Sigmoid colon (tissue), 3 donors: ENCODE data around the gene KIRREL3.

Source experiments
- POLR2A ChIP-seq, 2 donors: fragments of 450-650 bp; IDR thresholded peaks; one replicate each; pipeline ENCODE4 v1.6.1; 2016; ENCODE audit warnings: antibody characterized with exemption in 2 of 2, mild to moderate bottlenecking in 2 of 2, moderate library complexity in 2 of 2
- TF ChIP-seq, protein P1 (sequence below), 4 experiments: fragments of 450-650 bp in 3 of 4; fragments of 200-600 bp in 1 of 4; IDR thresholded peaks; one replicate each; pipeline ENCODE4 v1.5.1; 2016 to 2019; ENCODE audit warnings: antibody characterized with exemption in 4 of 4, mild to moderate bottlenecking in 3 of 4, moderate library complexity in 2 of 4

DNA sequence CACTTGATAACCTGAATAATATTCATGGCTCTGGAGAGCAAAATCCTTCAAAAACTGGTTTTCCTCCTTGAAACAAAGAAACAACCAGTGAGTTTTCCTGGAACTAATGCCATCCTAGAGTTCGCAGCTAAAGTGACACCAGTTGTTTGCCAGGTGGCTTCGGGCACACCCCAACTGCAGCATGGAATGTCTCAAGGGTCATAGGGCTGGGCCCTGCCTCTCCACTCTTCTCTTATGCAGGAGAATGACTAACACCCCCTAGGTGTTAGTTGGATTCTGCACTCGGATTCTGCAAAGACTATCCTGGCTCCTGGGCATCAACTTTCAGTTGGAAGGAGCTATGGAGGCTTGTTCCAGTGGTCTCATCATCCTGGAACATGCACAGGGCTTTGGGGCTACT is 98.8 kb downstream of the KIRREL3 start:
- TF ChIP-seq, protein P1, sequence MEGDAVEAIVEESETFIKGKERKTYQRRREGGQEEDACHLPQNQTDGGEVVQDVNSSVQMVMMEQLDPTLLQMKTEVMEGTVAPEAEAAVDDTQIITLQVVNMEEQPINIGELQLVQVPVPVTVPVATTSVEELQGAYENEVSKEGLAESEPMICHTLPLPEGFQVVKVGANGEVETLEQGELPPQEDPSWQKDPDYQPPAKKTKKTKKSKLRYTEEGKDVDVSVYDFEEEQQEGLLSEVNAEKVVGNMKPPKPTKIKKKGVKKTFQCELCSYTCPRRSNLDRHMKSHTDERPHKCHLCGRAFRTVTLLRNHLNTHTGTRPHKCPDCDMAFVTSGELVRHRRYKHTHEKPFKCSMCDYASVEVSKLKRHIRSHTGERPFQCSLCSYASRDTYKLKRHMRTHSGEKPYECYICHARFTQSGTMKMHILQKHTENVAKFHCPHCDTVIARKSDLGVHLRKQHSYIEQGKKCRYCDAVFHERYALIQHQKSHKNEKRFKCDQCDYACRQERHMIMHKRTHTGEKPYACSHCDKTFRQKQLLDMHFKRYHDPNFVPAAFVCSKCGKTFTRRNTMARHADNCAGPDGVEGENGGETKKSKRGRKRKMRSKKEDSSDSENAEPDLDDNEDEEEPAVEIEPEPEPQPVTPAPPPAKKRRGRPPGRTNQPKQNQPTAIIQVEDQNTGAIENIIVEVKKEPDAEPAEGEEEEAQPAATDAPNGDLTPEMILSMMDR (IDR thresholded peaks at IDR 0.05): no peak
- TF ChIP-seq POLR2A (IDR thresholded peaks at IDR 0.05): no peak
